22Rv1 (cell line): ENCODE results near the gene LIMK2.
"Not testable (repeated sequence)": the region's sequence is repeated elsewhere in the genome, so short reads cannot be mapped to it uniquely, and the experiment has no call there.

Source experiments
- CTCF ChIP-seq: fragments of 450-650 bp; IDR thresholded peaks from 2 replicates; pipeline ENCODE4 v1.5.1; 2017; ENCODE audit warnings: mild to moderate bottlenecking
- ZFX ChIP-seq: fragments of 450-650 bp; IDR thresholded peaks from 2 replicates; pipeline ENCODE4 v1.6.1; 2017; ENCODE audit warnings: antibody characterized with exemption, borderline replicate concordance

DNA sequence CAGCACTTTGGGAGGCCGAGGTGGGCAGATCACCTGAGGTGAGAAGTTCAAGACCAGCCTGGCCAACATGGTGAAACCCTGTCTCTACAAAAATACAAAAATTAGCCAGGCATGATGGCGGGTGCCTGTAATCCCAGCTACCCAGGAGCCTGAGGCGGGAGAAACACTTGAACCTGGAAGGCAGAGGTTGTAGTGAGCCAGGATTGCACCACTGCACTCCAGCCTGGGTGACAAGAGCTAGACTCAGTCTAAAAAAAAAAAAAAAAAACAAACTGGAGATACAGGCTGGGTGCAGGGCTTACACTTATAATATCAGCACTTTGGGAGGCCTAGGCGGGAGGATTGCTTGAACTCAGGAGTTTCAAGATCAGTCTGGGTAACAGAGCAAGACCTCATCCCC, 23.9 kb downstream of the LIMK2 start:
- TF ChIP-seq CTCF, ZFX: not testable (repeated sequence)
